CD4-positive, alpha-beta T cell (primary cell): Measurements from ENCODE around the gene RPS16. TPM values are rescaled to one million over a fixed set of nuclear protein-coding genes. Genes with fewer than 3 reads are reported as not detected.

ENCODE experiments used
- ATAC-seq: fragments of 200-7000 bp; cut with Tn5 transposase; one replicate; pipeline ENCODE4 v1.10.0; 2022; ENCODE audit warnings: mild to moderate bottlenecking; ENCODE audit not compliant: poor library complexity
- CTCF ChIA-PET: fragments of 350-600 bp; sonication (Branson Sonifier 250); formaldehyde crosslinking; loops from one replicate; lab custom pipeline; 2021; ENCODE audit warnings: antibody characterized with exemption, inconsistent platforms; lab: Charles Lee
- POLR2A ChIA-PET: fragments of 350-600 bp; sonication (Branson Sonifier 250); formaldehyde crosslinking; loops from one replicate; lab custom pipeline; 2021; ENCODE audit warnings: antibody characterized with exemption, inconsistent platforms; lab: Charles Lee
- DNase-seq, 14 experiments: peaks; one replicate each; pipeline ENCODE4 v3.0.0-alpha.2; 2013 to 2020; ENCODE audit warnings: mixed read lengths in 2 of 14
- H3K27ac ChIP-seq, 2 donors: one replicate each; pipeline versions ENCODE4 v1.5.1 to v1.7.0; 2013; ENCODE audit warnings: low read length in 2 of 2, low read depth in 1 of 2, mild to moderate bottlenecking in 1 of 2
- H3K27me3 ChIP-seq, 2 experiments: 1 replicate in 1 of 2; 2 replicates in 1 of 2; pipeline versions ENCODE4 v1.6.1 to v1.7.0; 2013; ENCODE audit warnings: low read length in 2 of 2, control low read depth in 1 of 2, mild to moderate bottlenecking in 1 of 2, moderate library complexity in 1 of 2; ENCODE audit not compliant: insufficient read depth in 2 of 2, control insufficient read depth in 1 of 2
- H3K36me3 ChIP-seq: one replicate; pipeline ENCODE4 v1.6.1; 2013; ENCODE audit warnings: low read length, control low read depth; ENCODE audit not compliant: insufficient read depth
- H3K4me1 ChIP-seq: one replicate; pipeline ENCODE4 v1.6.1; 2013; ENCODE audit warnings: low read length, control low read depth; ENCODE audit not compliant: insufficient read depth
- H3K4me3 ChIP-seq: one replicate; pipeline ENCODE4 v1.5.1; 2013; ENCODE audit warnings: mild to moderate bottlenecking, low read length, moderate library complexity
- H3K9me3 ChIP-seq, 2 experiments: 1 replicate in 1 of 2; 2 replicates in 1 of 2; pipeline versions ENCODE4 v1.6.1 to v1.7.0; 2013; ENCODE audit warnings: low read length in 2 of 2, mild to moderate bottlenecking in 2 of 2, control low read depth in 1 of 2, moderate library complexity in 1 of 2; ENCODE audit not compliant: control insufficient read depth in 1 of 2, insufficient read depth in 1 of 2
- H3K27ac Mint-ChIP-seq: one replicate; pipeline ENCODE4 v1.8.0; 2020; ENCODE audit warnings: mixed read lengths
- H3K27me3 Mint-ChIP-seq: one replicate; pipeline ENCODE4 v1.8.0; 2021; ENCODE audit warnings: mixed read lengths
- H3K36me3 Mint-ChIP-seq: one replicate; pipeline ENCODE4 v1.8.0; 2021; ENCODE audit warnings: low read depth, mixed read lengths
- H3K4me1 Mint-ChIP-seq: one replicate; pipeline ENCODE4 v1.8.0; 2021; ENCODE audit warnings: low read depth, mixed read lengths
- H3K4me3 Mint-ChIP-seq: one replicate; pipeline ENCODE4 v1.8.0; 2020; ENCODE audit warnings: mild to moderate bottlenecking, mixed read lengths
- H3K9me3 Mint-ChIP-seq: one replicate; pipeline ENCODE4 v1.8.0; 2020; ENCODE audit warnings: mixed read lengths
- intact Hi-C, 2 experiments: fragments of 100-400 bp; cut with DNase I in 1 of 2; cut with micrococcal nuclease in 1 of 2; formaldehyde crosslinking; loops; one replicate each; pipeline versions ENCODE4 v1.15.1 to v1.9.0; 2023 to 2025; cut with DNase I, micrococcal nuclease
- total RNA-seq, 174 experiments: library from RNA in 2 of 174; stranded (reverse) in 2 of 174; gene quantifications; one replicate each; pipeline ENCODE4 v1.2.3 and lab custom pipeline; 2021 to 2026
- TF ChIP-seq, protein P1 (sequence below): fragments of 200-600 bp; IDR thresholded peaks from one replicate; pipeline ENCODE4 v1.8.0; 2022; ENCODE audit warnings: antibody characterized with exemption, mild to moderate bottlenecking

Gene RPS16
- total RNA-seq, 2 experiments from 2014 or later = 4,625 to 4,839 TPM

DNA sequence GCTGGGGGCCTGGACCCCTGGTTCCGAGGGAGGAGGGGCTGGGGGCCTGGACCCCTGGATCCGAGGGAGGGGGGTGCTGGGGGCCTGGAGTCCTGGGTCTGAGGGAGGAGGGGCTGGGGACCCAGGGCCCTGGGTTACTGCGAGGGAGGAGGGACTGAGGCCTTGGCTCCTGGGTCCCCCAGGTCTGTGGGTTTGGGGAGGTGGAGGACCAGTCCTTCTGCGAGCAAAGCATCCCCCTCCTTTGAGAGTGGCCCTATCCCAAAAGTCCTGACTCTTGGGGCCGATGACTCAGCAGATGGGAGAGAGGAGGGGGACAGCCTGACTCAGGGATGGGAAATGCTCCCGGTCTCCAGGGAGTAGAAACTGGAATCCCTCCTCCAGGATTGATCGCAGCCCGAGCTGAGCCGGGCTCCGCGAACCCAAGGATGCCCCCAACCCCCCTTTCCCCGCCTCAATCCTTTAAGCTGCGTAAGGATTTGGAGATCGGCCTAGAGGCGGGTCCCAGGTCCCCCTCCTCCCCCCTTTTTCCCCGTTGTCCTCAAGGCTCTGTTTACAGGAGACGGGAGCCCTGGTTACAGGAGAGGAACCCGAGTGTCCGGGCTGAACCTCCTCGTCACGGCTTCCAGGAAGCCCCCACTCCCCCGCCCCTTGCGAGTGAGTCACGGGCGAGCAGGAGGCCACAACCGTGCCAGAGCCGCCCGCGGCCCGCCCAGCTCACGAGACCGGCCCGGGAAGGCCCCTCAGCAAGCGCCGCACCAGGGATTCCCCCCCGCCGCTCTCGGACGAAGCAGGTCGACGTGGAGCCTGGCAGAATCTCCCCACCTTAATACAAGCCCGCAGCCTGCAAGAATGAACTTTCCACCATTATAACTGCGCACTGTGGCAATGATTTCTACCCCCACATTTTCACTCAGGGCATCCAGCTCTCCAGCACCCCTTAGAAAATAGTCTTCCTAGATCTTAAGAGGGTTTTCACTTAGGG, 32.1 kb downstream of the RPS16 start:
- ChIA-PET CTCF (interaction anchor here (1.7 kb wide), 1 partner anchor 9 kb away, joined by 8 read pairs; the partner anchor contains the start of gene PLEKHG2), POLR2A (interaction anchor here (0.5 to 9.4 kb wide), 7 partner anchors 8 to 1174 kb away, joined by 3 to 144 read pairs (median 4); partner anchors contain the start of genes GMFG, MED29, PAF1 and PLEKHG2)
- ATAC-seq = peak; percentile 19
- Histone ChIP-seq H3K4me3 (peak overlapping the region; percentile 73), H3K27me3 (no peaks in the 10 kb centered on the region), H3K9me3 (no peaks in the 10 kb centered on the region), H3K4me1 (peaks cover 85% of the 10 kb centered on the region), H3K27ac (peak overlapping the region; percentile 100), H3K36me3 (peaks cover 22% of the 10 kb centered on the region)
- TF ChIP-seq, protein P1, sequence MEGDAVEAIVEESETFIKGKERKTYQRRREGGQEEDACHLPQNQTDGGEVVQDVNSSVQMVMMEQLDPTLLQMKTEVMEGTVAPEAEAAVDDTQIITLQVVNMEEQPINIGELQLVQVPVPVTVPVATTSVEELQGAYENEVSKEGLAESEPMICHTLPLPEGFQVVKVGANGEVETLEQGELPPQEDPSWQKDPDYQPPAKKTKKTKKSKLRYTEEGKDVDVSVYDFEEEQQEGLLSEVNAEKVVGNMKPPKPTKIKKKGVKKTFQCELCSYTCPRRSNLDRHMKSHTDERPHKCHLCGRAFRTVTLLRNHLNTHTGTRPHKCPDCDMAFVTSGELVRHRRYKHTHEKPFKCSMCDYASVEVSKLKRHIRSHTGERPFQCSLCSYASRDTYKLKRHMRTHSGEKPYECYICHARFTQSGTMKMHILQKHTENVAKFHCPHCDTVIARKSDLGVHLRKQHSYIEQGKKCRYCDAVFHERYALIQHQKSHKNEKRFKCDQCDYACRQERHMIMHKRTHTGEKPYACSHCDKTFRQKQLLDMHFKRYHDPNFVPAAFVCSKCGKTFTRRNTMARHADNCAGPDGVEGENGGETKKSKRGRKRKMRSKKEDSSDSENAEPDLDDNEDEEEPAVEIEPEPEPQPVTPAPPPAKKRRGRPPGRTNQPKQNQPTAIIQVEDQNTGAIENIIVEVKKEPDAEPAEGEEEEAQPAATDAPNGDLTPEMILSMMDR = no peak
- peak overlapping the region; percentile 89 for H3K4me3 Mint-ChIP-seq
- intact Hi-C loops = no loop called here
- peaks cover 2% of the 10 kb centered on the region for H3K27me3 Mint-ChIP-seq
- H3K36me3 Mint-ChIP-seq = peaks cover 46% of the 10 kb centered on the region
- H3K9me3 Mint-ChIP-seq = no peaks in the 10 kb centered on the region
- peaks cover 59% of the 10 kb centered on the region for H3K4me1 Mint-ChIP-seq
- DNase-seq = peak; percentile 89 to 99 (median 94)
- H3K27ac Mint-ChIP-seq = peak overlapping the region; percentile 98

GRCh38 chr19:39402346-39403300, 33.1 kb downstream of the RPS16 start:
- CTCF ChIA-PET = interaction anchor here (1.3 to 2.3 kb wide), 3 partner anchors 9 to 33 kb away, joined by 4 to 40 read pairs (median 8); partner anchors contain the start of genes PLEKHG2 and RPS16
- no peaks in the 10 kb centered on the region for H3K27me3 Mint-ChIP-seq
- H3K36me3 Mint-ChIP-seq = peaks cover 41% of the 10 kb centered on the region
- POLR2A ChIA-PET = interaction anchor here (1.0 to 9.4 kb wide), 9 partner anchors 9 to 131 kb away, joined by 3 to 144 read pairs (median 15); partner anchors contain the start of genes GMFG, MED29, PAF1 and PLEKHG2
- Histone ChIP-seq H3K4me1 (peaks cover 87% of the 10 kb centered on the region), H3K27me3 (no peaks in the 10 kb centered on the region), H3K4me3 (peak overlapping the region; percentile 73), H3K27ac (peak overlapping the region; percentile 100), H3K9me3 (no peaks in the 10 kb centered on the region), H3K36me3 (peaks cover 15% of the 10 kb centered on the region)
- peak overlapping the region; percentile 98 for H3K27ac Mint-ChIP-seq
- no peaks in the 10 kb centered on the region for H3K9me3 Mint-ChIP-seq
- TF ChIP-seq, protein P1 = no peak
- H3K4me3 Mint-ChIP-seq = peak overlapping the region; percentile 89
- H3K4me1 Mint-ChIP-seq = peaks cover 64% of the 10 kb centered on the region
- ATAC-seq = no peak
- peak; percentile 65 to 96 (median 82) for DNase-seq
- intact Hi-C loops = no loop called here
